ENCODE measurements around the gene BACE2. TPM values are rescaled to one million over a fixed set of nuclear protein-coding genes. Genes with fewer than 3 reads are reported as not detected.

The BACE2 gene
- total and polyA plus RNA-seq, 2 of the 13 experiments (the other 11 are each of a cell fraction or from before 2014, with no cell fraction given), result 0.07 to 0.11 TPM

DNA sequence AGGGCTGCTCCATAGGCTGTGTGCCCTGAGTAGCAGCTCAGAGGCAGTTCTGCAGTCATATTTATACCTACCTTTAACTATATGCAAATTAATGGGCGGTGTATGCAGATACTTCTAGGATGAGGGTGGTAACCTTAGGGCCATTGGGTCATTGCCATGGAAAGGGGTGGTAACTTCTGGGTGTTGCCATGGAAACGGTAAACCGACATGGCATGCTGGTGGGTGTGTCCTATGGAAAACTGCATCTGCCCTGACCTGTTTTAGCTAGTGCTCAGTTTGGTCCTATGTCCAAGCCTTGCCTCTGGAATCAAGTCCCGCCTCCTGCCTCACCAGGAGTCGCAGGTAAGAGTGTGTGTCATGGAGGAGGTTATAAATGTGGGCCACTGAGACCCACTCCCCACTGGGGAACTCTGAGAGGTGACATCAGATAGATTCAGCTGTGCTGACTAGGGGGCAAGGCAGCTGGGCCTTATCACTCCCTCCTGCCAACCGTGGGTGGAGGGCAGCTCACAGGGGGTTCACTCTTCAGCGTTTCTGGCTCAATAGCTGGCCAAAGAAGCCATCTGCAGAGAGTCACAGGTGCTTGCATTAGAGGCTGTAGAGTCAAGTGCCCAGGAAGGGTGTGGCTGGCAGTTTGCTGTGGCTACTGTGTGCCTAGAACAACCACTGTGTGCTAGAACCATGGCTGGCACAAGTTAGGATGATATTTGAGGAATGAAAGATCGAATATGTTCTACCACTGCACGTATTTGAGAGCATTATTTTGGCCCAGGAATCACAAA lies 19.0 kb downstream of the BACE2 start:
- H4K20me1 ChIP-seq (ENCODE audit: insufficient read depth, low read length), result no peaks in the 10 kb centered on the region
- H3K9me3 ChIP-seq (ENCODE audit: low read length), result peaks cover 9% of the 10 kb centered on the region
- no peaks in the 10 kb centered on the region for H3K79me2 ChIP-seq (ENCODE audit: insufficient read depth, low read length)
- 2% methylated on average over 6 of the region's 9 CpGs for WGBS (ENCODE audit: low lambda C conversion rate)
- ATAC-seq (no peak), DNase-seq (ENCODE audit: low spot score) (no peak), FAIRE-seq (no peak)
- H3K4me3 ChIP-seq (replicated peaks in 1 of 3; ENCODE audit: insufficient read depth in 1 of 3, low read depth in 2 of 3, low read length in 3 of 3), result no peak overlapping the region
- in situ Hi-C loops (cut with HindIII; ENCODE audit: extremely low pct_ligation_motif_present, low pct_unique_long_range_greater_than_20kb) (no loop called here), intact Hi-C loops (cut with micrococcal nuclease; ENCODE audit: unreplicated experiment) (no loop called here)
- no peaks in the 10 kb centered on the region for H3K36me3 ChIP-seq (replicated peaks in 1 of 2; ENCODE audit: control insufficient read depth in 1 of 2, insufficient read depth in 2 of 2, low read length in 2 of 2)
- ChIA-PET CTCF (ENCODE audit: low intra/inter-chr PET ratio, low total read pairs) (no interaction called here), POLR2A (no interaction called here)
- no TSS peak for BruUV-seq (replicated peaks)
- no peak overlapping the region for H3K9ac ChIP-seq (ENCODE audit: insufficient read depth, low read depth, low read length)
- no peaks in the 10 kb centered on the region for H3K27me3 ChIP-seq (ENCODE audit: control insufficient read depth in 1 of 2, insufficient read depth in 2 of 2, low read length in 2 of 2)
- H3K4me2 ChIP-seq (ENCODE audit: low read depth, low read length), result no peak overlapping the region
- no peak overlapping the region for H2AFZ ChIP-seq (ENCODE audit: low read length)
- H3K4me1 ChIP-seq (ENCODE audit: insufficient read depth, low read length), result no peaks in the 10 kb centered on the region
- TF ChIP-seq, protein P1, sequence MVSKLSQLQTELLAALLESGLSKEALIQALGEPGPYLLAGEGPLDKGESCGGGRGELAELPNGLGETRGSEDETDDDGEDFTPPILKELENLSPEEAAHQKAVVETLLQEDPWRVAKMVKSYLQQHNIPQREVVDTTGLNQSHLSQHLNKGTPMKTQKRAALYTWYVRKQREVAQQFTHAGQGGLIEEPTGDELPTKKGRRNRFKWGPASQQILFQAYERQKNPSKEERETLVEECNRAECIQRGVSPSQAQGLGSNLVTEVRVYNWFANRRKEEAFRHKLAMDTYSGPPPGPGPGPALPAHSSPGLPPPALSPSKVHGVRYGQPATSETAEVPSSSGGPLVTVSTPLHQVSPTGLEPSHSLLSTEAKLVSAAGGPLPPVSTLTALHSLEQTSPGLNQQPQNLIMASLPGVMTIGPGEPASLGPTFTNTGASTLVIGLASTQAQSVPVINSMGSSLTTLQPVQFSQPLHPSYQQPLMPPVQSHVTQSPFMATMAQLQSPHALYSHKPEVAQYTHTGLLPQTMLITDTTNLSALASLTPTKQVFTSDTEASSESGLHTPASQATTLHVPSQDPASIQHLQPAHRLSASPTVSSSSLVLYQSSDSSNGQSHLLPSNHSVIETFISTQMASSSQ (IDR thresholded peaks at IDR 0.05; ENCODE audit: low read depth), result no peak
- TF ChIP-seq, protein P1 (CRISPR knock-in tag; IDR thresholded peaks at IDR 0.05; ENCODE audit: borderline replicate concordance), result no peak
- TF ChIP-seq CCDC6 (CRISPR knock-in tag; IDR thresholded peaks at IDR 0.05), result no peak
- no peak for TF ChIP-seq MEIS1 (CRISPR knock-in tag; IDR thresholded peaks at IDR 0.05; ENCODE audit: borderline replicate concordance)
- no peak for TF ChIP-seq CREM (IDR thresholded peaks at IDR 0.05)
- no peak for TF ChIP-seq CREM (CRISPR knock-in tag; IDR thresholded peaks at IDR 0.05)
- TF ChIP-seq, protein P2, sequence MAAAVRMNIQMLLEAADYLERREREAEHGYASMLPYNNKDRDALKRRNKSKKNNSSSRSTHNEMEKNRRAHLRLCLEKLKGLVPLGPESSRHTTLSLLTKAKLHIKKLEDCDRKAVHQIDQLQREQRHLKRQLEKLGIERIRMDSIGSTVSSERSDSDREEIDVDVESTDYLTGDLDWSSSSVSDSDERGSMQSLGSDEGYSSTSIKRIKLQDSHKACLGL (CRISPR knock-in tag; IDR thresholded peaks at IDR 0.05), result no peak
- TF ChIP-seq ZSCAN12 (CRISPR knock-in tag; IDR thresholded peaks at IDR 0.05), result no peak
- no peak overlapping the region for H3K27ac ChIP-seq (ENCODE audit: extremely low read length, insufficient read depth, low read length)
